Gastrocnemius medialis (tissue), 4 donors: Measurements from ENCODE around the gene HOTAIR.

Experiments used
- POLR2A ChIP-seq, 2 donors: fragments of 450-650 bp; IDR thresholded peaks; one replicate each; pipeline ENCODE4 v1.6.1; 2017; ENCODE audit warnings: antibody characterized with exemption in 2 of 2, mild to moderate bottlenecking in 2 of 2, moderate library complexity in 2 of 2
- TF ChIP-seq, protein P1 (sequence below), 5 experiments: fragments of 450-650 bp in 3 of 5; fragments of 200-600 bp in 2 of 5; sonication (generic) in 2 of 5; IDR thresholded peaks in 4 of 5; conservative IDR thresholded peaks in 1 of 5; 1 replicate in 4 of 5; 2 replicates in 1 of 5; pipeline ENCODE4 v1.5.1; 2016 to 2019; ENCODE audit warnings: antibody characterized with exemption in 5 of 5, mild to moderate bottlenecking in 3 of 5, moderate library complexity in 3 of 5

DNA sequence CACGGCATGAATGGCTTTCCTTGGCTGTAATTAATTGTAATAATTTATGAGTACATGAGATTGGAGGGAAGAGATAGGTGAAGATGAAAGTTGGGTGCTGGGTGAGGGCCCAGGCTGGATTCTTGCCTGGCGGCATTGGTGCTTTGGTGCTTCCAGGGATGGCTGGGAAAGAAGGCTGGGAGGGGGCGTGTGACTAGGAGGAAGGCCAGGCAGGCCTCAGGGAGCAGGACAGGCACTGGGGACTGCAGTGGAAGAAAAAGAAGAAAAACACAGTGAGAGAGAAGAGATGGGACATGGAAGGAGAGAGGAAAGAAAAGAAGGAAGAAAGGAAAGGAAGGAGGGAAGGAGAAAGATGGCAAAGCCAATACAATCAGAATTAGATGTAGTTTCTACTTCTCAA, 28.9 kb upstream of the HOTAIR start:
- TF ChIP-seq, protein P1, sequence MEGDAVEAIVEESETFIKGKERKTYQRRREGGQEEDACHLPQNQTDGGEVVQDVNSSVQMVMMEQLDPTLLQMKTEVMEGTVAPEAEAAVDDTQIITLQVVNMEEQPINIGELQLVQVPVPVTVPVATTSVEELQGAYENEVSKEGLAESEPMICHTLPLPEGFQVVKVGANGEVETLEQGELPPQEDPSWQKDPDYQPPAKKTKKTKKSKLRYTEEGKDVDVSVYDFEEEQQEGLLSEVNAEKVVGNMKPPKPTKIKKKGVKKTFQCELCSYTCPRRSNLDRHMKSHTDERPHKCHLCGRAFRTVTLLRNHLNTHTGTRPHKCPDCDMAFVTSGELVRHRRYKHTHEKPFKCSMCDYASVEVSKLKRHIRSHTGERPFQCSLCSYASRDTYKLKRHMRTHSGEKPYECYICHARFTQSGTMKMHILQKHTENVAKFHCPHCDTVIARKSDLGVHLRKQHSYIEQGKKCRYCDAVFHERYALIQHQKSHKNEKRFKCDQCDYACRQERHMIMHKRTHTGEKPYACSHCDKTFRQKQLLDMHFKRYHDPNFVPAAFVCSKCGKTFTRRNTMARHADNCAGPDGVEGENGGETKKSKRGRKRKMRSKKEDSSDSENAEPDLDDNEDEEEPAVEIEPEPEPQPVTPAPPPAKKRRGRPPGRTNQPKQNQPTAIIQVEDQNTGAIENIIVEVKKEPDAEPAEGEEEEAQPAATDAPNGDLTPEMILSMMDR (IDR thresholded peaks at IDR 0.05 in 4 of 5, conservative IDR thresholded peaks at IDR 0.05 in 1 of 5), result no peak
- TF ChIP-seq POLR2A (IDR thresholded peaks at IDR 0.05), result no peak
